ENCODE data around the gene FBXO5. TPM values are rescaled to one million over a fixed set of nuclear protein-coding genes. Genes with fewer than 3 reads are reported as not detected.

FBXO5 gene
- total and polyA plus RNA-seq, 9 of the 15 experiments (the other 6 are each of a cell fraction or from before 2014, with no cell fraction given): 17.8 to 89.3 (median 62.9) TPM

- no peaks in the 10 kb centered on the region for H3K9me3 ChIP-seq (replicated peaks; ENCODE audit: control insufficient read depth, insufficient read depth, low read depth, low read length)
- TF ChIP-seq E2F1 (CRISPR knock-in tag; IDR thresholded peaks at IDR 0.05) (no peak), FOSL1 (tag; conservative IDR thresholded peaks at IDR 0.05) (peak; percentile 48)
- DNase-seq (ENCODE audit: extremely low read depth in 1 of 4, low spot score in 3 of 4) (no peak), FAIRE-seq (no peak), ATAC-seq (no peak)
- H3K4me2 ChIP-seq (ENCODE audit: insufficient read depth, low read length): no peak overlapping the region
- H4K20me1 ChIP-seq (replicated peaks; ENCODE audit: control insufficient read depth, insufficient read depth, low read length): no peaks in the 10 kb centered on the region
- intact Hi-C loops (cut with micrococcal nuclease) (loop anchor here (10.0 kb wide), 1 partner anchor 667 kb away; no protein-coding TSS in a partner anchor), in situ Hi-C loops (cut with MboI) (no loop called here)
- peaks cover 3 to 12% of the 10 kb centered on the region in 2 experiments; a peak in 3 of 5 replicates for H3K27me3 ChIP-seq (ENCODE audit: control insufficient read depth in 2 of 2, insufficient read depth in 2 of 2, low read length in 2 of 2)
- POLR2A ChIA-PET: no interaction called here
- no peak overlapping the region for H3K27ac ChIP-seq (ENCODE audit: extremely low read depth, low read depth, low read length)
- CTCF ChIA-PET (ENCODE audit: low intra/inter-chr PET ratio): no interaction called here
- no peak overlapping the region for H3K4me3 ChIP-seq
- BruUV-seq (replicated peaks): no TSS peak
- no peaks in the 10 kb centered on the region for H3K9me1 ChIP-seq (ENCODE audit: control insufficient read depth, insufficient read depth, low read length)
- no peaks in the 10 kb centered on the region for H3K4me1 ChIP-seq (replicated peaks in 1 of 2; ENCODE audit: control insufficient read depth in 2 of 2, insufficient read depth in 2 of 2, low read length in 2 of 2)
- no peak overlapping the region for H3K9ac ChIP-seq (ENCODE audit: insufficient read depth in 1 of 2, low read depth in 2 of 2, low read length in 2 of 2)
- no peaks in the 10 kb centered on the region for H3K36me3 ChIP-seq (ENCODE audit: control insufficient read depth, insufficient read depth, low read length)
- H2AFZ ChIP-seq (ENCODE audit: low read depth, low read length): no peak overlapping the region
- H3K79me2 ChIP-seq (ENCODE audit: control insufficient read depth, insufficient read depth, low read length): no peaks in the 10 kb centered on the region
Observed at GRCh38 chr6:152941746-152942145, 41.1 kb downstream of the FBXO5 start.

GRCh38 chr6:152932865-152933264 is 50.0 kb downstream of the FBXO5 start:
- in situ Hi-C loops (cut with MboI) (no loop called here), intact Hi-C loops (cut with micrococcal nuclease) (no loop called here)
- no peaks in the 10 kb centered on the region for H3K4me1 ChIP-seq (replicated peaks in 1 of 2; ENCODE audit: control insufficient read depth in 2 of 2, insufficient read depth in 2 of 2, low read length in 2 of 2)
- no peaks in the 10 kb centered on the region for H3K27me3 ChIP-seq (ENCODE audit: control insufficient read depth in 2 of 2, insufficient read depth in 2 of 2, low read length in 2 of 2)
- H3K9ac ChIP-seq (ENCODE audit: insufficient read depth in 1 of 2, low read depth in 2 of 2, low read length in 2 of 2): no peak overlapping the region
- BruUV-seq (replicated peaks): no TSS peak
- no peak for DNase-seq (ENCODE audit: extremely low read depth in 1 of 4, low spot score in 3 of 4)
- no peak overlapping the region for H3K27ac ChIP-seq (ENCODE audit: extremely low read depth, low read depth, low read length)
- FAIRE-seq: no peak
- H4K20me1 ChIP-seq (replicated peaks; ENCODE audit: control insufficient read depth, insufficient read depth, low read length): no peaks in the 10 kb centered on the region
- H3K4me3 ChIP-seq: no peak overlapping the region
- no peak for ATAC-seq
- CTCF ChIA-PET (ENCODE audit: low intra/inter-chr PET ratio): no interaction called here
- H3K9me3 ChIP-seq (replicated peaks; ENCODE audit: control insufficient read depth, insufficient read depth, low read depth, low read length): no peaks in the 10 kb centered on the region
- no peak overlapping the region for H2AFZ ChIP-seq (ENCODE audit: low read depth, low read length)
- 0% methylated on average over 3 of the region's 3 CpGs for WGBS (ENCODE audit: insufficient coverage, low coverage, missing lambda C conversion rate)
- H3K4me2 ChIP-seq (ENCODE audit: insufficient read depth, low read length): no peak overlapping the region
- POLR2A ChIA-PET: no interaction called here
- H3K79me2 ChIP-seq (ENCODE audit: control insufficient read depth, insufficient read depth, low read length): no peaks in the 10 kb centered on the region
- H3K36me3 ChIP-seq (ENCODE audit: control insufficient read depth, insufficient read depth, low read length): no peaks in the 10 kb centered on the region
- H3K9me1 ChIP-seq (ENCODE audit: control insufficient read depth, insufficient read depth, low read length): no peaks in the 10 kb centered on the region
- TF ChIP-seq ZNF583 (CRISPR knock-in tag; IDR thresholded peaks at IDR 0.05) (no peak), BRD4 (IDR thresholded peaks at IDR 0.05) (no peak), RNF219 (CRISPR knock-in tag; IDR thresholded peaks at IDR 0.05) (no peak), KLF13 (tag; IDR thresholded peaks at IDR 0.05; ENCODE audit: borderline replicate concordance, low read depth) (no peak), NFXL1 (CRISPR knock-in tag; IDR thresholded peaks at IDR 0.05) (no peak), ESRRB (CRISPR knock-in tag; IDR thresholded peaks at IDR 0.05; ENCODE audit: borderline replicate concordance) (no peak), ATF7 (IDR thresholded peaks at IDR 0.05) (no peak), KDM5B (IDR thresholded peaks at IDR 0.05; ENCODE audit: insufficient replicate concordance, low read depth, low read length) (no peak), ZNF354B (CRISPR knock-in tag; IDR thresholded peaks at IDR 0.05) (no peak), CREB3L1 (IDR thresholded peaks at IDR 0.05; ENCODE audit: borderline replicate concordance, low read depth) (no peak), ZC3H8 (IDR thresholded peaks at IDR 0.05) (no peak), NR1H2 (CRISPR knock-in tag; IDR thresholded peaks at IDR 0.05) (no peak)
